SH-SY5Y (cell line): Measurements from ENCODE around the gene CDS1.

ENCODE experiments used
- GATA2 ChIP-seq: IDR thresholded peaks from 2 replicates; pipeline ENCODE4 v1.6.1; 2011; ENCODE audit warnings: mild to moderate bottlenecking, low read depth, low read length
- GATA3 ChIP-seq: IDR thresholded peaks from 2 replicates; pipeline ENCODE4 v1.6.1; 2011; ENCODE audit warnings: low read depth, mild to moderate bottlenecking, low read length, moderate library complexity

- TF ChIP-seq GATA3 = no peak
- TF ChIP-seq GATA2 = no peak
Observed at GRCh38 chr4:84634961-84635360, 52.0 kb downstream of the CDS1 start.
